Tibial nerve (tissue), 4 donors: ENCODE measurements around the gene CEL. TPM values are rescaled to one million over a fixed set of nuclear protein-coding genes. Genes with fewer than 3 reads are reported as not detected.

Experiments used
- DNase-seq, 2 donors: peaks; one replicate each; pipeline ENCODE4 v3.0.0-alpha.2; 2019; ENCODE audit warnings: low spot score in 2 of 2
- H3K27ac ChIP-seq, 4 donors: fragments of 200-600 bp; sonication (generic) in 3 of 4; one replicate each; pipeline ENCODE4 v1.5.1; 2017 to 2019; ENCODE audit warnings: mild to moderate bottlenecking in 1 of 4
- H3K27me3 ChIP-seq, 2 donors: fragments of 200-600 bp; sonication (generic) in 1 of 2; one replicate each; pipeline versions ENCODE4 v1.5.1 to v1.6.0; 2017 to 2019
- H3K36me3 ChIP-seq, 3 donors: fragments of 200-600 bp; sonication (generic); one replicate each; pipeline ENCODE4 v1.5.1; 2018 to 2019
- H3K4me1 ChIP-seq, 4 donors: fragments of 200-600 bp; sonication (generic) in 3 of 4; one replicate each; pipeline ENCODE4 v1.5.1; 2017 to 2019
- H3K4me3 ChIP-seq, 4 donors: fragments of 200-600 bp; sonication (generic) in 3 of 4; one replicate each; pipeline ENCODE4 v1.5.1; 2017 to 2019; ENCODE audit warnings: mild to moderate bottlenecking in 1 of 4, moderate library complexity in 1 of 4
- H3K9me3 ChIP-seq, 4 donors: fragments of 200-600 bp; sonication (generic) in 3 of 4; one replicate each; pipeline ENCODE4 v1.5.1; 2017 to 2019
- EP300 ChIP-seq, 2 donors: sonication (generic); formaldehyde crosslinking; IDR thresholded peaks; one replicate each; pipeline ENCODE4 v1.6.1; 2017; ENCODE audit warnings: antibody characterized with exemption in 2 of 2, mild to moderate bottlenecking in 1 of 2
- POLR2A ChIP-seq, 2 donors: fragments of 450-650 bp; IDR thresholded peaks; one replicate each; pipeline ENCODE4 v1.6.1; 2017; ENCODE audit warnings: antibody characterized with exemption in 2 of 2, mild to moderate bottlenecking in 2 of 2, moderate library complexity in 2 of 2
- WGBS, 2 donors: methylation state at CpG; one replicate each; pipeline ENCODE4 v1.1.5; 2018; 5-methylcytosine and 5-hydroxymethylcytosine counted together
- total RNA-seq, 4 donors: library from RNA; depleted of rRNA; stranded (reverse); fragments of >200 nt; gene quantifications; one replicate each; pipeline ENCODE4 v1.1.0, GENCODE V29; 2016
- TF ChIP-seq, protein P1 (sequence below), 5 experiments: fragments of 200-600 bp in 3 of 5; fragments of 450-650 bp in 2 of 5; sonication (generic) in 3 of 5; IDR thresholded peaks; one replicate each; pipeline ENCODE4 v1.5.1; 2016 to 2019; ENCODE audit warnings: antibody characterized with exemption in 5 of 5, mild to moderate bottlenecking in 3 of 5, moderate library complexity in 2 of 5

Gene CEL
- total RNA-seq, 4 donors from 2014 or later = 1.7 to 10.5 (median 2.6) TPM

DNA sequence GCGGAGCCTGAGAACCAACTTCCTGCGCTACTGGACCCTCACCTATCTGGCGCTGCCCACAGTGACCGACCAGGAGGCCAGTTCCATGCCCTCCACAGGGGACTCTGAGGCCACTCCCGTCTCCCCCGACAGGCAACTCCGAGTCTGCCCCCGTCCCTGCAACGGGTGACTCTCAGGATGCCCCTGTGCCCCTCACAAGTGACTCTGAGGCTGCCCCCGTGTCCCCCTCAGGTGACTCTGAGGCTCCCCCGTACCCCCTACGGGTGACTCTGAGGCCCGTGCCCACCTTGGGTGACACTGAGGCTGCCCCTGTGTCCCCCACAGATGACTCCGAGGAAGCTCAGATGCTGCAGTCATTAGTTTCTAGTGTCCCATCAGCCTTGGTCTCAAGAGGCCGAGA is 25.1 kb downstream of the CEL start:
- H3K27me3 ChIP-seq = no peaks in the 10 kb centered on the region
- H3K4me3 ChIP-seq = no peak overlapping the region
- H3K27ac ChIP-seq = no peak overlapping the region
- H3K36me3 ChIP-seq = no peaks in the 10 kb centered on the region
- WGBS, 2 donors = 74 to 78% methylated on average over 12 of the region's 15 CpGs
- H3K9me3 ChIP-seq = no peaks in the 10 kb centered on the region
- TF ChIP-seq, protein P1, sequence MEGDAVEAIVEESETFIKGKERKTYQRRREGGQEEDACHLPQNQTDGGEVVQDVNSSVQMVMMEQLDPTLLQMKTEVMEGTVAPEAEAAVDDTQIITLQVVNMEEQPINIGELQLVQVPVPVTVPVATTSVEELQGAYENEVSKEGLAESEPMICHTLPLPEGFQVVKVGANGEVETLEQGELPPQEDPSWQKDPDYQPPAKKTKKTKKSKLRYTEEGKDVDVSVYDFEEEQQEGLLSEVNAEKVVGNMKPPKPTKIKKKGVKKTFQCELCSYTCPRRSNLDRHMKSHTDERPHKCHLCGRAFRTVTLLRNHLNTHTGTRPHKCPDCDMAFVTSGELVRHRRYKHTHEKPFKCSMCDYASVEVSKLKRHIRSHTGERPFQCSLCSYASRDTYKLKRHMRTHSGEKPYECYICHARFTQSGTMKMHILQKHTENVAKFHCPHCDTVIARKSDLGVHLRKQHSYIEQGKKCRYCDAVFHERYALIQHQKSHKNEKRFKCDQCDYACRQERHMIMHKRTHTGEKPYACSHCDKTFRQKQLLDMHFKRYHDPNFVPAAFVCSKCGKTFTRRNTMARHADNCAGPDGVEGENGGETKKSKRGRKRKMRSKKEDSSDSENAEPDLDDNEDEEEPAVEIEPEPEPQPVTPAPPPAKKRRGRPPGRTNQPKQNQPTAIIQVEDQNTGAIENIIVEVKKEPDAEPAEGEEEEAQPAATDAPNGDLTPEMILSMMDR (IDR thresholded peaks at IDR 0.05) = no peak
- TF ChIP-seq POLR2A (IDR thresholded peaks at IDR 0.05) = no peak
- no peak for TF ChIP-seq EP300 (IDR thresholded peaks at IDR 0.05)
- no peaks in the 10 kb centered on the region for H3K4me1 ChIP-seq
- no peak for DNase-seq

DNA sequence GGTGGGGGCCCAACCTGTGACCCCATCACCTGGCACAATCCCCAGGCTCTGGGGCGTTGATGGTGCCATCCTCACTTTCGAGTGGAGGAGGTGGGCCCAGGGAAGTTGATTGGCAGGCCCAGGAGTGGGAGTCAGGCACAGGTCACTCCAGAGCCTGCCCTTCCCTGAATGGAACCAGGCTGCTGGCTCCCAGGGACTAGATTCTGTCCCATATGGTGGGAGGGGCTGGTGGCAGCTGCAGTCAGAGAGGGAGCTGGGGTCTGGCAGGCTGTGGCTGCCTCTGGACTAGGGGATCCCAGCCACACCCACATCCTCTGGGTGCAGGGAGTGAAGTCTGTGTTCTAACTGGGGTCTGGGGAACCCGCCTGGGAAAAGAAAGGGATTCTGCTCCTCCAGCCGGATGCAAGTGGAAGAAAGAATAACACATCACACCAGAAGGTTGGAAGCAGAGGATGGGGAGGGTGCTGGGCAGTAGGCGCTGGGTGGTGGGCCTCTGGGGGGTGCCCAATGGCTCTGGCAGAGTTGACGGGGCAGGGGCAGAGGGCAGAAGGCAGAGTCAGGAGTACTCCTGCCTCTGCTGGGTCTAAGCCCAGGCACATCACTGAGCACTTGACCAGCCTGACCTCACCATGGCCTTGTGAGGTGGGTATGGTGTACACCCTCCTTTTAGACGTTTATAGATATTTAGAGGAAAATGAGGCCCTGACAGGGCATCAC is 25.8 kb downstream of the CEL start:
- TF ChIP-seq, protein P1 (IDR thresholded peaks at IDR 0.05) = no peak
- TF ChIP-seq EP300 (IDR thresholded peaks at IDR 0.05) (no peak), POLR2A (IDR thresholded peaks at IDR 0.05) (no peak)
- Histone ChIP-seq H3K4me1 (no peaks in the 10 kb centered on the region), H3K4me3 (no peak overlapping the region), H3K9me3 (no peaks in the 10 kb centered on the region), H3K36me3 (no peaks in the 10 kb centered on the region), H3K27ac (no peak overlapping the region), H3K27me3 (no peaks in the 10 kb centered on the region)
- no peak for DNase-seq
- 68 to 74% methylated on average over 6 to 7 of the region's 7 CpGs for WGBS, 2 donors

DNA sequence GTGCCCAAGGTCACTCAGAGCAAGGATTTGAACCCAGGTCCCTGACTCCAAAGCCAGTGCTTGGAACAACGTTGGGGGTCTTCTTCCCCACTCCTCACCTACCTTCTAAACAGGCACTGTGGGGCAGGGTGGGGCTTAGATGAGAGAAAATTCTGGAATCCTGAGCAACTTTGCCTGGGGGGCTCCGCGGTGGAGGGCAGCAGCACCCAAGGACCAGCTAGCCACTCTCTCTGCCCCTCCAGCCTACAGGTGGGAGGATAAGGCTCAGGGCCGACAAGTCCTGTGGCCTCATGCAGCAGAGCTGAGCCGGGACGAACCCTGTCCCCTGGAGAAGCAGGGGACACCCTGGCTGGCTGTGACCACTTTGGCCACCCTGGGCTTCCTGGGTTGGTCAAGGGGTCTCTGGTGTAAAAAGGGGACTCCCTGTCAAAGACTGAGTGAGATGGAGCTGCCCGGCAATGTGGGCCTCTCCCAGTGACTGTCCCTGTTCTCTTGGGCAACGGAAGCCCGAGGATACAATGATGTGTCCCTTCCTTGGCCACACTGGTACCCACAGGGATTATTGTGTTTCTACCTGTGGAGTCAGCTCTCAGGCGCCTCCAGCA is 26.5 kb downstream of the CEL start:
- TF ChIP-seq POLR2A (IDR thresholded peaks at IDR 0.05) (no peak), EP300 (IDR thresholded peaks at IDR 0.05) (no peak)
- TF ChIP-seq, protein P1 (IDR thresholded peaks at IDR 0.05) = no peak
- H3K9me3 ChIP-seq = no peaks in the 10 kb centered on the region
- H3K4me1 ChIP-seq = no peaks in the 10 kb centered on the region
- DNase-seq = no peak
- no peak overlapping the region for H3K27ac ChIP-seq
- no peak overlapping the region for H3K4me3 ChIP-seq
- H3K36me3 ChIP-seq = no peaks in the 10 kb centered on the region
- 90 to 94% methylated on average over 7 to 10 of the region's 10 CpGs for WGBS, 2 donors
- H3K27me3 ChIP-seq = no peaks in the 10 kb centered on the region

DNA sequence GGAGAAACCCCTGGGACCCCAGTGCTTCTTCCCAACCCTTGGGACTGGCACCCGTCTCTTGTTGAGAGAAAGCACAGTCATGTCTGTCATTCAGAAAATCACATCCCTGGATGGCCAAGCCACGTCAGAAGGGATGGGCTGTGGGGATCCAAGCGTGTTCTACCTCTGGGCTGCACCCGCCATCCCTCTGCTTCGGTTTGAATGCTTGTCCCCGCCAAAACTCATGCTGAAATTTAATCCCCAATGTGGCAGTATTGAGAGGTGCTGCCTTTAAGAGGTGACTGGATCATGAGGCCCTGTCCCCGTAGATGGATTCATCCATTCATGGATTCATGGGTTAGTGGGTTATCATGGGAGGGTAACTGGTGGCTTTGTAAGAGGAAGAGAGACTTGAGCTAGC is 27.0 kb downstream of the CEL start:
- no peaks in the 10 kb centered on the region for H3K36me3 ChIP-seq
- 91 to 96% methylated on average over 7 of the region's 7 CpGs for WGBS, 2 donors
- no peaks in the 10 kb centered on the region for H3K27me3 ChIP-seq
- no peak overlapping the region for H3K27ac ChIP-seq
- no peaks in the 10 kb centered on the region for H3K9me3 ChIP-seq
- H3K4me1 ChIP-seq = no peaks in the 10 kb centered on the region
- TF ChIP-seq EP300 (IDR thresholded peaks at IDR 0.05) = no peak
- no peak for TF ChIP-seq POLR2A (IDR thresholded peaks at IDR 0.05)
- TF ChIP-seq, protein P1 (IDR thresholded peaks at IDR 0.05) = no peak
- no peak for DNase-seq
- no peak overlapping the region for H3K4me3 ChIP-seq

DNA sequence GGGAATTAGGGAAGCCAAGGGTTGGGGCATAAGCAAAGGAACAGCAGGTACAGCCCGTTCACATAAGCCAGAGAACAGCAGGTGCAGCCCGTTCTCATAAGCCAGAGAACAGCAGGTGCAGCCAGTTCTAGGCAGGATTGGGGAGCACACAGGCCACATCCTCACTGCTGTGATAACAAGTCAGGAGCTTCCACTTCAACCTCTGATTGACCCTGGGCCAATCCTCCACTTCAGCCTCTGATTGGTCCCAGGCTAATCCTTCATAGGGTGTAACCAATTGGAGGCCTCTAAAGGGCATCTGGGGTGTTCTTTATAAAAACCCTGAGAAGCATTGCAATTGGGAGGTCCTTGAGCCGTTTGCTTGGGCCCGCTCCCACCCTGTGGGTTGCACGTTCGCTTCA is 27.5 kb downstream of the CEL start:
- no peaks in the 10 kb centered on the region for H3K27me3 ChIP-seq
- no peaks in the 10 kb centered on the region for H3K36me3 ChIP-seq
- H3K27ac ChIP-seq = no peak overlapping the region
- H3K4me3 ChIP-seq = no peak overlapping the region
- H3K4me1 ChIP-seq = no peaks in the 10 kb centered on the region
- no peaks in the 10 kb centered on the region for H3K9me3 ChIP-seq
- no peak for TF ChIP-seq EP300 (IDR thresholded peaks at IDR 0.05)
- TF ChIP-seq POLR2A (IDR thresholded peaks at IDR 0.05) = no peak
- TF ChIP-seq, protein P1 (IDR thresholded peaks at IDR 0.05) = no peak
- 75 to 84% methylated on average over 6 of the region's 6 CpGs for WGBS, 2 donors
- no peak for DNase-seq
